Mesothelial cell of epicardium (in vitro differentiated cells): Measurements from ENCODE around the gene ARMC2. TPM values are rescaled to one million over a fixed set of nuclear protein-coding genes. Genes with fewer than 3 reads are reported as not detected.

Source experiments
- DNase-seq, 2 experiments: peaks; one replicate each; pipeline ENCODE4 v3.0.0; 2021; ENCODE audit warnings: low spot score in 2 of 2; ENCODE audit not compliant: unreplicated experiment in 2 of 2
- H3K27ac Mint-ChIP-seq: 2 replicates; pipeline ENCODE4 v1.8.0; 2021; ENCODE audit warnings: mixed read lengths
- H3K27me3 Mint-ChIP-seq: 2 replicates; pipeline ENCODE4 v1.8.0; 2021; ENCODE audit warnings: low read depth, mixed read lengths
- H3K36me3 Mint-ChIP-seq: 2 replicates; pipeline ENCODE4 v1.8.0; 2021; ENCODE audit warnings: mixed read lengths
- H3K4me1 Mint-ChIP-seq: 2 replicates; pipeline ENCODE4 v1.8.0; 2021; ENCODE audit warnings: mixed read lengths
- H3K4me3 Mint-ChIP-seq: 2 replicates; pipeline ENCODE4 v1.8.0; 2021; ENCODE audit warnings: mild to moderate bottlenecking, moderate library complexity, mixed read lengths
- H3K9me3 Mint-ChIP-seq: 2 replicates; pipeline ENCODE4 v1.8.0; 2021; ENCODE audit warnings: mixed read lengths
- CTCF ChIP-seq: fragments of 200-600 bp; sonication (generic); IDR thresholded peaks from one replicate; pipeline ENCODE4 v1.5.0; 2021; ENCODE audit warnings: antibody characterized with exemption; ENCODE audit not compliant: unreplicated experiment
- total RNA-seq: library from RNA; stranded (reverse); gene quantifications from 3 replicates; pipeline ENCODE4 v1.2.1, GENCODE V29; 2021

Gene ARMC2
- total RNA-seq, 1 donor from 2014 or later, result 16.5 TPM

GRCh38 chr6:108945681-108946159 lies 97.5 kb downstream of the ARMC2 start:
- TF ChIP-seq CTCF, result no peak
- Mint-ChIP-seq H3K36me3 (no peaks in the 10 kb centered on the region), H3K27me3 (no peaks in the 10 kb centered on the region), H3K4me1 (peaks cover 72% of the 10 kb centered on the region), H3K27ac (peak overlapping the region; percentile 68), H3K9me3 (no peaks in the 10 kb centered on the region), H3K4me3 (no peak overlapping the region)
- no peak for DNase-seq

GRCh38 chr6:108946695-108947094 lies 98.5 kb downstream of the ARMC2 start:
- Mint-ChIP-seq H3K4me1 (peaks cover 64% of the 10 kb centered on the region), H3K4me3 (no peak overlapping the region), H3K27ac (peak overlapping the region; percentile 85), H3K27me3 (no peaks in the 10 kb centered on the region), H3K9me3 (no peaks in the 10 kb centered on the region), H3K36me3 (no peaks in the 10 kb centered on the region)
- DNase-seq, result no peak
- TF ChIP-seq CTCF, result no peak

- H3K9me3 Mint-ChIP-seq, result no peaks in the 10 kb centered on the region
- H3K4me1 Mint-ChIP-seq, result peaks cover 59% of the 10 kb centered on the region
- H3K27ac Mint-ChIP-seq, result peak overlapping the region; percentile 85
- H3K4me3 Mint-ChIP-seq, result no peak overlapping the region
- H3K36me3 Mint-ChIP-seq, result no peaks in the 10 kb centered on the region
- no peak for DNase-seq
- no peaks in the 10 kb centered on the region for H3K27me3 Mint-ChIP-seq
- TF ChIP-seq CTCF, result no peak
These were observed 99.1 kb downstream of the ARMC2 start for GRCh38 chr6:108947114-108947854.

GRCh38 chr6:108948181-108948661 lies 100.0 kb downstream of the ARMC2 start:
- no peaks in the 10 kb centered on the region for H3K36me3 Mint-ChIP-seq
- no peak overlapping the region for H3K4me3 Mint-ChIP-seq
- peaks cover 58% of the 10 kb centered on the region for H3K4me1 Mint-ChIP-seq
- DNase-seq, result no peak
- no peak for TF ChIP-seq CTCF
- H3K27me3 Mint-ChIP-seq, result no peaks in the 10 kb centered on the region
- peak overlapping the region; percentile 79 for H3K27ac Mint-ChIP-seq
- no peaks in the 10 kb centered on the region for H3K9me3 Mint-ChIP-seq

- H3K27ac Mint-ChIP-seq, result no peak overlapping the region
- peaks cover 33% of the 10 kb centered on the region for H3K4me1 Mint-ChIP-seq
- no peak for DNase-seq
- H3K9me3 Mint-ChIP-seq, result no peaks in the 10 kb centered on the region
- TF ChIP-seq CTCF, result no peak
- H3K27me3 Mint-ChIP-seq, result no peaks in the 10 kb centered on the region
- H3K4me3 Mint-ChIP-seq, result no peak overlapping the region
- no peaks in the 10 kb centered on the region for H3K36me3 Mint-ChIP-seq
These were observed 103.2 kb downstream of the ARMC2 start for GRCh38 chr6:108951351-108951953.
